ENCODE measurements around the gene THSD7B. TPM values are rescaled to one million over a fixed set of nuclear protein-coding genes. Genes with fewer than 3 reads are reported as not detected.

The THSD7B gene
- total RNA-seq, 1 donor from 2014 or later: 9.8 TPM

- TF ChIP-seq CTCF (conservative IDR thresholded peaks at IDR 0.05): no peak
- Mint-ChIP-seq H3K36me3 (no peaks in the 10 kb centered on the region), H3K27ac (no peak overlapping the region), H3K4me3 (no peak overlapping the region), H3K4me1 (ENCODE audit: unreplicated experiment) (peaks cover 5% of the 10 kb centered on the region), H3K9me3 (no peaks in the 10 kb centered on the region), H3K27me3 (peaks cover 5% of the 10 kb centered on the region)
- no peak for DNase-seq (ENCODE audit: extremely low spot score, unreplicated experiment)
These were observed 466.7 kb downstream of the THSD7B start for GRCh38 chr2:137232076-137232475.

GRCh38 chr2:137233091-137233490 lies 467.7 kb downstream of the THSD7B start:
- Mint-ChIP-seq H3K4me3 (no peak overlapping the region), H3K36me3 (no peaks in the 10 kb centered on the region), H3K9me3 (peaks cover 2% of the 10 kb centered on the region), H3K4me1 (ENCODE audit: unreplicated experiment) (peaks cover 5% of the 10 kb centered on the region), H3K27ac (no peak overlapping the region), H3K27me3 (peaks cover 5% of the 10 kb centered on the region)
- no peak for TF ChIP-seq CTCF (conservative IDR thresholded peaks at IDR 0.05)
- DNase-seq (ENCODE audit: extremely low spot score, unreplicated experiment): no peak

GRCh38 chr2:137237055-137237454 lies 471.7 kb downstream of the THSD7B start:
- Mint-ChIP-seq H3K27me3 (no peaks in the 10 kb centered on the region), H3K9me3 (peaks cover 3% of the 10 kb centered on the region), H3K36me3 (no peaks in the 10 kb centered on the region), H3K4me1 (ENCODE audit: unreplicated experiment) (no peaks in the 10 kb centered on the region), H3K27ac (no peak overlapping the region), H3K4me3 (no peak overlapping the region)
- TF ChIP-seq CTCF (conservative IDR thresholded peaks at IDR 0.05): no peak
- DNase-seq (ENCODE audit: extremely low spot score, unreplicated experiment): no peak

- no peak overlapping the region for H3K27ac Mint-ChIP-seq
- no peaks in the 10 kb centered on the region for H3K27me3 Mint-ChIP-seq
- H3K36me3 Mint-ChIP-seq: no peaks in the 10 kb centered on the region
- TF ChIP-seq CTCF (conservative IDR thresholded peaks at IDR 0.05): no peak
- no peak for DNase-seq (ENCODE audit: extremely low spot score, unreplicated experiment)
- no peak overlapping the region for H3K4me3 Mint-ChIP-seq
- H3K9me3 Mint-ChIP-seq: peaks cover 3% of the 10 kb centered on the region
- H3K4me1 Mint-ChIP-seq (ENCODE audit: unreplicated experiment): no peaks in the 10 kb centered on the region
These were observed 472.7 kb downstream of the THSD7B start for GRCh38 chr2:137238065-137238464.

GRCh38 chr2:137249463-137250130 lies 484.3 kb downstream of the THSD7B start:
- TF ChIP-seq CTCF (conservative IDR thresholded peaks at IDR 0.05): no peak
- no peak for DNase-seq (ENCODE audit: extremely low spot score, unreplicated experiment)

More at GRCh38 chr2:137249463-137250130, 484.3 kb downstream of the THSD7B start:
- no peaks in the 10 kb centered on the region for H3K36me3 Mint-ChIP-seq
- H3K4me1 Mint-ChIP-seq (ENCODE audit: unreplicated experiment): no peaks in the 10 kb centered on the region
- no peaks in the 10 kb centered on the region for H3K9me3 Mint-ChIP-seq
- H3K27ac Mint-ChIP-seq: no peak overlapping the region
- no peak overlapping the region for H3K4me3 Mint-ChIP-seq
- no peaks in the 10 kb centered on the region for H3K27me3 Mint-ChIP-seq

All from type B pancreatic cell (in vitro differentiated cells).